Measurements from ENCODE around the gene ARG2.

DNA sequence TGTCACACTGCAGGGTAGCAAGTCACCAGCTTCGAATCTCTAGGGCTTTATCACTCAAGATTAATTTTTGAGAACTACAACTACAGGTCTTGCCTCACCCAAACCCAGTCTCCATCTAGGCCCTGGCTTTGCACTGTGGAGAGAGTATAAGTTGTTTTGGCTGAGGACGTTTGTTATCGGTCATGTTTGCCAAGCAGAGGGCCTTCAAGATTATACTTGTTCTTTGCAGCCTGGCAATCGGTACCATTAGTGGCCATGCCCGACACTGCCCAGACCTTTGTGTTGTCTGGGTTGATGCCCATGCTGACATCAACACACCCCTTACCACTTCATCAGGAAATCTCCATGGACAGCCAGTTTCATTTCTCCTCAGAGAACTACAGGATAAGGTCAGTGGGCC is 25.7 kb downstream of the ARG2 start:
- TF ChIP-seq, protein P1, sequence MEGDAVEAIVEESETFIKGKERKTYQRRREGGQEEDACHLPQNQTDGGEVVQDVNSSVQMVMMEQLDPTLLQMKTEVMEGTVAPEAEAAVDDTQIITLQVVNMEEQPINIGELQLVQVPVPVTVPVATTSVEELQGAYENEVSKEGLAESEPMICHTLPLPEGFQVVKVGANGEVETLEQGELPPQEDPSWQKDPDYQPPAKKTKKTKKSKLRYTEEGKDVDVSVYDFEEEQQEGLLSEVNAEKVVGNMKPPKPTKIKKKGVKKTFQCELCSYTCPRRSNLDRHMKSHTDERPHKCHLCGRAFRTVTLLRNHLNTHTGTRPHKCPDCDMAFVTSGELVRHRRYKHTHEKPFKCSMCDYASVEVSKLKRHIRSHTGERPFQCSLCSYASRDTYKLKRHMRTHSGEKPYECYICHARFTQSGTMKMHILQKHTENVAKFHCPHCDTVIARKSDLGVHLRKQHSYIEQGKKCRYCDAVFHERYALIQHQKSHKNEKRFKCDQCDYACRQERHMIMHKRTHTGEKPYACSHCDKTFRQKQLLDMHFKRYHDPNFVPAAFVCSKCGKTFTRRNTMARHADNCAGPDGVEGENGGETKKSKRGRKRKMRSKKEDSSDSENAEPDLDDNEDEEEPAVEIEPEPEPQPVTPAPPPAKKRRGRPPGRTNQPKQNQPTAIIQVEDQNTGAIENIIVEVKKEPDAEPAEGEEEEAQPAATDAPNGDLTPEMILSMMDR (IDR thresholded peaks at IDR 0.05) = no peak
- no peak for TF ChIP-seq POLR2A (IDR thresholded peaks at IDR 0.05)

All from esophagus squamous epithelium (tissue), 4 donors.